Tibial nerve (tissue), 4 donors: ENCODE measurements around the gene OTOP3.

Experiments
- CTCF ChIP-seq, 5 experiments: fragments of 200-600 bp in 3 of 5; fragments of 450-650 bp in 2 of 5; sonication (generic) in 3 of 5; IDR thresholded peaks; one replicate each; pipeline ENCODE4 v1.5.1; 2016 to 2019; ENCODE audit warnings: antibody characterized with exemption in 5 of 5, mild to moderate bottlenecking in 3 of 5, moderate library complexity in 2 of 5
- EP300 ChIP-seq, 2 donors: sonication (generic); formaldehyde crosslinking; IDR thresholded peaks; one replicate each; pipeline ENCODE4 v1.6.1; 2017; ENCODE audit warnings: antibody characterized with exemption in 2 of 2, mild to moderate bottlenecking in 1 of 2
- POLR2A ChIP-seq, 2 donors: fragments of 450-650 bp; IDR thresholded peaks; one replicate each; pipeline ENCODE4 v1.6.1; 2017; ENCODE audit warnings: antibody characterized with exemption in 2 of 2, mild to moderate bottlenecking in 2 of 2, moderate library complexity in 2 of 2

DNA sequence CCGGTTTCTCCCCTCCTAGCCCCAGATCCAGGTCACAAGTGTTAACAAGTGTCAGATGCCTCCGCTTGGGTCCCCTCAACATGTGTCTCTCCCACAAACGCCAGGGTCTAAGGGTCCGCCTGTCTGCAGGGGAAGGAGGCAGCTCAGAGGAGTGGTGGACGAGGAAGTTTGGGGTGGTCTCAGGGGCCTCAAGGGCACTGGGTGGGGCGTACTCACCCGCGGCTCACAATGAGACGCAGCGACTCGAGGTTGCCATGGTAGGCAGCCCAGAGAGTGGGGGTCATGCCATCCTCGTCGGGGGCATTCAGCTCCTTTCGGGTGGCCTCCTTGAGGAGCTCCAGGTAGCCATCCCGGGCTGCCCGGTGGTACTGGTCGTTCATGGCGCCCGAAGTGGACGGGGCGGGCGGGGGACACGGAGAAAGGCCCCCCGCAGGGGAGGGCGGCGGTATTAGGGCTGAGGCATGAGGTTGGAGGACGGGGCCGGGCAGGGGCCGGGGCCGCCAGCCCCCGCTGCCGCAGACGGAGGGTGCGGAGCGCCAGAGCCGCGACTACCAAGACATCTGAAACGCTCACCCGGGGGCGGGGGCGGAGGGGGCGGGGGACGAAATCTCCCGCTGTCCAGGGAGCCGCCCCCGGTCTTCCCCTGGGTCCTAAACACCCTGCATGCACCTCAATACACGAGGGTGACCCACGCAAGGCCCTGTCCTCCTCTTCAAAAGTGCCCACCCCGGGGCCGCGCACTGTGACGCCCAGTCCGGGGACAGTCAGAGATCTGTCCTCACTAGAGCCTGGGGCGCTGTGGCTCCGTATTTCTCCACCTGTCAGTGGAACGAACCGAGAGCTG is 12.8 kb upstream of the OTOP3 start, which contains the start of gene USH1G:
- no peak for TF ChIP-seq CTCF (IDR thresholded peaks at IDR 0.05)
- TF ChIP-seq POLR2A (IDR thresholded peaks at IDR 0.05), result no peak
- TF ChIP-seq EP300 (IDR thresholded peaks at IDR 0.05), result no peak
